Measurements from ENCODE around the gene NTRK3.

The NTRK3 gene

DNA sequence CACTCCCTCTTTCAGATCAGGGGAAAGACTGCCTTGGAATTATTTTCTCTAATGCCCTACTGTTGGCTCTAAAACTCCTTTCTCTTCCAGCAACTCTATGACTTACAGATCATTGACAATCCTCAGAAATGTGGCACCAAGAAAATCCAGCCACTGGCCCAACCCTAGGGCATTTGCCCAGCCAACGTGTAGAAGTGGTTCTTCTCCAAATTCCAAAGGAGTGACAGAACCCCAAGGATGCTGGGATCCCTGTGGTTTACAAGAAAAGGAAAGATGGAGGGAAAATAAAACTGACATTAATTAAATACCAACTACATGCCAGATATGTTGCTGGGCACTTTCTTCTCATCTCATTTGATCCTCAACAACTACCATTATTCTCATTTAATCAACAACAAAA lies 216.0 kb downstream of the NTRK3 start:
- no peak overlapping the region for H3K4me2 ChIP-seq (ENCODE audit: low read length)
- no peaks in the 10 kb centered on the region for H3K4me1 ChIP-seq (ENCODE audit: control insufficient read depth, low read length)

DNA sequence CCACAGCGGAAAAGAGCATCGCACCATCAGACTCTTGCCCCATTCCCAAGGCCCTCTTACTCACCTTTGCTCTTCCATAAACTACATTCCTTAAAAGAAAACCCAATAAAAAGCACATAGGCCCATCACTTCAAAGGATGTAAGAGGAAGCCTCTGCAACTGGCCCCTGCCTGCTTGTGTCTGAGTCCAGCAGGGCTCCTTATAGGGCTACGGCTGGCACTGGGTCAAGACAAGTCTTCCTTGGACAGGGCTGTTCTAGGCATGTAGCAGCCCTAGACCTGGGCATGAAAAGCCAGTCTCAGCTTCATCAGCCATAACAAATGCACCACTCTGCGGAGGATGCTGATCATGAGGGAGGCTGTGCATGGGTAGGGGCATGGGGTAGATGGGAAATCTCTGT lies 218.3 kb downstream of the NTRK3 start:
- H3K27me3 ChIP-seq (ENCODE audit: control insufficient read depth, low read length), result no peaks in the 10 kb centered on the region

More for the DNA sequence above, 216.0 kb downstream of the NTRK3 start:
- Histone ChIP-seq H4K20me1 (ENCODE audit: control insufficient read depth, insufficient read depth, low read depth, low read length) (no peaks in the 10 kb centered on the region), H3K36me3 (ENCODE audit: control insufficient read depth, low read length) (no peaks in the 10 kb centered on the region), H3K9me3 (ENCODE audit: control insufficient read depth, insufficient read depth, low read length) (no peaks in the 10 kb centered on the region), H3K4me3 (ENCODE audit: low read length) (no peak overlapping the region), H3K9me2 (replicated peaks; ENCODE audit: control insufficient read depth, low read length) (no peaks in the 10 kb centered on the region), H3K79me2 (ENCODE audit: control insufficient read depth, low read length) (no peaks in the 10 kb centered on the region), H3K27me3 (ENCODE audit: control insufficient read depth, low read length) (no peaks in the 10 kb centered on the region), H3F3A (ENCODE audit: control insufficient read depth, insufficient read depth) (no peaks in the 10 kb centered on the region), H3K27ac (ENCODE audit: low read depth, low read length) (no peak overlapping the region)
- TF ChIP-seq, protein P1, sequence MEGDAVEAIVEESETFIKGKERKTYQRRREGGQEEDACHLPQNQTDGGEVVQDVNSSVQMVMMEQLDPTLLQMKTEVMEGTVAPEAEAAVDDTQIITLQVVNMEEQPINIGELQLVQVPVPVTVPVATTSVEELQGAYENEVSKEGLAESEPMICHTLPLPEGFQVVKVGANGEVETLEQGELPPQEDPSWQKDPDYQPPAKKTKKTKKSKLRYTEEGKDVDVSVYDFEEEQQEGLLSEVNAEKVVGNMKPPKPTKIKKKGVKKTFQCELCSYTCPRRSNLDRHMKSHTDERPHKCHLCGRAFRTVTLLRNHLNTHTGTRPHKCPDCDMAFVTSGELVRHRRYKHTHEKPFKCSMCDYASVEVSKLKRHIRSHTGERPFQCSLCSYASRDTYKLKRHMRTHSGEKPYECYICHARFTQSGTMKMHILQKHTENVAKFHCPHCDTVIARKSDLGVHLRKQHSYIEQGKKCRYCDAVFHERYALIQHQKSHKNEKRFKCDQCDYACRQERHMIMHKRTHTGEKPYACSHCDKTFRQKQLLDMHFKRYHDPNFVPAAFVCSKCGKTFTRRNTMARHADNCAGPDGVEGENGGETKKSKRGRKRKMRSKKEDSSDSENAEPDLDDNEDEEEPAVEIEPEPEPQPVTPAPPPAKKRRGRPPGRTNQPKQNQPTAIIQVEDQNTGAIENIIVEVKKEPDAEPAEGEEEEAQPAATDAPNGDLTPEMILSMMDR (IDR thresholded peaks at IDR 0.05; ENCODE audit: low read depth, low read length, poor library complexity, severe bottlenecking), result no peak
- no peak for TF ChIP-seq EZH2phosphoT487 (IDR thresholded peaks at IDR 0.05; ENCODE audit: borderline replicate concordance, low read length)

GRCh38 chr15:88036154-88036839 lies 220.2 kb downstream of the NTRK3 start:
- Histone ChIP-seq H3K4me2 (ENCODE audit: low read length) (no peak overlapping the region), H3K4me1 (ENCODE audit: control insufficient read depth, low read length) (no peaks in the 10 kb centered on the region), H3K4me3 (ENCODE audit: low read length) (no peak overlapping the region)

More for the DNA sequence above, 218.3 kb downstream of the NTRK3 start:
- H3F3A ChIP-seq (ENCODE audit: control insufficient read depth, insufficient read depth), result no peaks in the 10 kb centered on the region
- H3K4me3 ChIP-seq (ENCODE audit: low read length), result no peak overlapping the region
- no peak overlapping the region for H3K4me2 ChIP-seq (ENCODE audit: low read length)
- H3K79me2 ChIP-seq (ENCODE audit: control insufficient read depth, low read length), result no peaks in the 10 kb centered on the region
- H3K27ac ChIP-seq (ENCODE audit: low read depth, low read length), result no peak overlapping the region
- no peaks in the 10 kb centered on the region for H3K9me3 ChIP-seq (ENCODE audit: control insufficient read depth, insufficient read depth, low read length)
- no peaks in the 10 kb centered on the region for H3K9me2 ChIP-seq (replicated peaks; ENCODE audit: control insufficient read depth, low read length)
- no peaks in the 10 kb centered on the region for H3K36me3 ChIP-seq (ENCODE audit: control insufficient read depth, low read length)
- no peaks in the 10 kb centered on the region for H4K20me1 ChIP-seq (ENCODE audit: control insufficient read depth, insufficient read depth, low read depth, low read length)
- TF ChIP-seq, protein P1 (IDR thresholded peaks at IDR 0.05; ENCODE audit: low read depth, low read length, poor library complexity, severe bottlenecking), result no peak
- no peaks in the 10 kb centered on the region for H3K4me1 ChIP-seq (ENCODE audit: control insufficient read depth, low read length)

More at GRCh38 chr15:88036154-88036839, 220.2 kb downstream of the NTRK3 start:
- Histone ChIP-seq H3F3A (ENCODE audit: control insufficient read depth, insufficient read depth) (no peaks in the 10 kb centered on the region), H3K27ac (ENCODE audit: low read depth, low read length) (no peak overlapping the region), H3K9me3 (ENCODE audit: control insufficient read depth, insufficient read depth, low read length) (no peaks in the 10 kb centered on the region), H4K20me1 (ENCODE audit: control insufficient read depth, insufficient read depth, low read depth, low read length) (no peaks in the 10 kb centered on the region), H3K27me3 (ENCODE audit: control insufficient read depth, low read length) (no peaks in the 10 kb centered on the region), H3K79me2 (ENCODE audit: control insufficient read depth, low read length) (no peaks in the 10 kb centered on the region), H3K9me2 (replicated peaks; ENCODE audit: control insufficient read depth, low read length) (no peaks in the 10 kb centered on the region), H3K36me3 (ENCODE audit: control insufficient read depth, low read length) (no peaks in the 10 kb centered on the region)
- TF ChIP-seq, protein P1 (IDR thresholded peaks at IDR 0.05; ENCODE audit: low read depth, low read length, poor library complexity, severe bottlenecking), result no peak
- no peak for TF ChIP-seq EZH2phosphoT487 (IDR thresholded peaks at IDR 0.05; ENCODE audit: borderline replicate concordance, low read length)
